HEK293T (cell line): ENCODE results near the gene PET100.

Experiments used
- BHLHE40 ChIP-seq: fragments of 450-650 bp; IDR thresholded peaks from 2 replicates; pipeline ENCODE4 v1.6.1; 2016; ENCODE audit warnings: mild to moderate bottlenecking, moderate library complexity, borderline replicate concordance
- CTBP1 ChIP-seq: fragments of 450-650 bp; IDR thresholded peaks from 2 replicates; pipeline ENCODE4 v1.6.1; 2016; ENCODE audit warnings: borderline replicate concordance
- FOXA1 ChIP-seq: fragments of 450-650 bp; IDR thresholded peaks from 2 replicates; pipeline ENCODE4 v1.6.1; 2016; ENCODE audit warnings: mild to moderate bottlenecking
- FOXK2 ChIP-seq: fragments of 450-650 bp; IDR thresholded peaks from 2 replicates; pipeline ENCODE4 v1.6.1; 2016; ENCODE audit warnings: mild to moderate bottlenecking
- FOXM1 ChIP-seq: fragments of 450-650 bp; IDR thresholded peaks from 2 replicates; pipeline ENCODE4 v1.6.1; 2017; ENCODE audit warnings: mild to moderate bottlenecking, borderline replicate concordance
- HDGF ChIP-seq: fragments of 450-650 bp; IDR thresholded peaks from 2 replicates; pipeline ENCODE4 v1.6.1; 2017; ENCODE audit warnings: antibody characterized with exemption, borderline replicate concordance
- LEF1 ChIP-seq: fragments of 450-650 bp; IDR thresholded peaks from 2 replicates; pipeline ENCODE4 v1.6.1; 2017; ENCODE audit warnings: mild to moderate bottlenecking, borderline replicate concordance
- NFRKB ChIP-seq: fragments of 450-650 bp; IDR thresholded peaks from 2 replicates; pipeline ENCODE4 v1.6.1; 2016; ENCODE audit warnings: mild to moderate bottlenecking, moderate library complexity
- PKNOX1 ChIP-seq: fragments of 450-650 bp; IDR thresholded peaks from 2 replicates; pipeline ENCODE4 v1.6.1; 2016
- ZNF384 ChIP-seq: fragments of 450-650 bp; IDR thresholded peaks from 2 replicates; pipeline ENCODE4 v1.6.1; 2016

DNA sequence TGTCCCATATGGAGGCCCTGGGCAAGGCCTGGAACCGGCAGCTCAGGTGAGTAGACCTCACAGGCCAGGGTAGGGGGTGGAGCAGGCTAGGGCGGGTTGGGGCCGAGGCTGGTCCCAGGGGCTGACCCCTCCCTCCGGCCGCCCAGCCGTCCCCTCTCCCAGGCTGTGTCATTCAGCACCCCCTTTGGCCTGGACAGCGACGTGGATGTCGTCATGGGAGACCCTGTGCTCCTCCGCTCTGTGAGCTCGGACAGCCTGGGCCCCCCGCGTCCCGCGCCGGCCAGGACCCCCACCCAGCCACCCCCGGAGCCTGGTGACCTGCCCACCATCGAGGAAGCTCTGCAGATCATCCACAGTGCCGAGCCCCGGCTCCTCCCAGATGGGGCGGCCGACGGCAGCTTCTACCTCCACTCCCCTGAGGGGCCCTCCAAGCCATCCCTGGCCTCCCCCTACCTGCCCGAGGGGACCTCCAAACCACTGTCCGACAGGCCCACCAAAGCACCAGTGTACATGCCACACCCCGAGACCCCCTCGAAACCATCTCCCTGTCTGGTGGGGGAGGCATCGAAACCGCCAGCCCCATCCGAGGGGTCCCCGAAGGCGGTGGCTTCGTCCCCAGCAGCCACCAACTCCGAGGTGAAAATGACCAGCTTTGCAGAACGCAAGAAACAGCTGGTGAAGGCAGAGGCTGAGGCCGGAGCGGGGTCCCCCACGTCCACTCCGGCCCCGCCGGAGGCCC lies 17.9 kb upstream of the PET100 start:
- TF ChIP-seq NFRKB (no peak), PKNOX1 (no peak), LEF1 (no peak), FOXA1 (no peak), FOXM1 (no peak), BHLHE40 (no peak), HDGF (no peak), CTBP1 (no peak), FOXK2 (no peak), ZNF384 (no peak)
